IMR-90 (cell line): Measurements from ENCODE around the gene TNFRSF1A. TPM values are rescaled to one million over a fixed set of nuclear protein-coding genes. Genes with fewer than 3 reads are reported as not detected.

Experiments used
- ATAC-seq: fragments of 200-7000 bp; cut with Tn5 transposase; 2 replicates; pipeline ENCODE4 v1.9.1; 2020; ENCODE audit warnings: low read depth, mild to moderate bottlenecking, moderate library complexity
- BruUV-seq: library from RNA; stranded (reverse); fragments of 400-500 nt; replicated peaks from 2 replicates; lab custom pipeline; 2021; lab: Mats Ljungman, UMichigan
- CTCF ChIA-PET: fragments of 300-600 bp; formaldehyde crosslinking; extraction: SDS; loops from one replicate; lab custom pipeline; 2021; ENCODE audit warnings: antibody characterized with exemption; lab: Yijun Ruan, JAX
- POLR2A ChIA-PET: fragments of 300-600 bp; sonication (Branson Sonifier 250); formaldehyde crosslinking; loops from one replicate; lab custom pipeline; 2022; ENCODE audit warnings: antibody characterized with exemption; ENCODE audit not compliant: unreplicated experiment; lab: Charles Lee
- DNase-seq: peaks from one replicate; pipeline ENCODE4 v3.0.0; 2013
- H2AFZ ChIP-seq: replicated peaks from 2 replicates; pipeline ENCODE3; 2013; ENCODE audit warnings: low read length, mild to moderate bottlenecking; ENCODE audit not compliant: poor library complexity
- H2AK5ac ChIP-seq: 2 replicates; pipeline ENCODE4 v1.6.1; 2013; ENCODE audit warnings: low read depth, low read length, inconsistent platforms
- H2AK9ac ChIP-seq: replicated peaks from 2 replicates; pipeline ENCODE3; 2013; ENCODE audit warnings: mild to moderate bottlenecking, low read depth, low read length, moderate library complexity; ENCODE audit not compliant: poor library complexity
- H2BK120ac ChIP-seq: 2 replicates; pipeline ENCODE4 v1.6.1; 2013; ENCODE audit warnings: low read depth, low read length, inconsistent platforms
- H2BK15ac ChIP-seq: 3 replicates; pipeline ENCODE4 v1.6.1; 2013; ENCODE audit warnings: low read depth, low read length, inconsistent platforms
- H2BK20ac ChIP-seq: 2 replicates; pipeline ENCODE4 v1.6.1; 2013; ENCODE audit warnings: low read depth, mild to moderate bottlenecking, inconsistent platforms, low read length, moderate library complexity
- H2BK5ac ChIP-seq: 2 replicates; pipeline ENCODE4 v1.6.1; 2013; ENCODE audit warnings: mild to moderate bottlenecking, low read depth, low read length, inconsistent platforms; ENCODE audit not compliant: poor library complexity, severe bottlenecking
- H3K14ac ChIP-seq: replicated peaks from 2 replicates; pipeline ENCODE4 v1.6.1; 2013; ENCODE audit warnings: low read depth, low read length, inconsistent platforms
- H3K18ac ChIP-seq: 2 replicates; pipeline ENCODE4 v1.6.1; 2013; ENCODE audit warnings: low read depth, low read length, control low read depth
- H3K23ac ChIP-seq: 2 replicates; pipeline ENCODE4 v1.6.1; 2013; ENCODE audit warnings: low read depth, low read length, inconsistent platforms
- H3K27ac ChIP-seq: 2 replicates; pipeline ENCODE4 v1.5.1; 2013; ENCODE audit warnings: mild to moderate bottlenecking, control low read depth, low read length; ENCODE audit not compliant: insufficient read depth
- H3K27me3 ChIP-seq: 2 replicates; pipeline ENCODE4 v1.6.1; 2013; ENCODE audit warnings: low read length; ENCODE audit not compliant: control insufficient read depth, insufficient read depth
- H3K36me3 ChIP-seq: 2 replicates; pipeline ENCODE4 v1.6.1; 2013; ENCODE audit warnings: low read length, mixed read lengths; ENCODE audit not compliant: control insufficient read depth, insufficient read depth
- H3K4ac ChIP-seq: 2 replicates; pipeline ENCODE4 v1.6.1; 2013; ENCODE audit warnings: low read depth, low read length, inconsistent platforms
- H3K4me1 ChIP-seq: 2 replicates; pipeline ENCODE4 v1.6.1; 2013; ENCODE audit warnings: low read length, mixed read lengths; ENCODE audit not compliant: control insufficient read depth, insufficient read depth
- H3K4me2 ChIP-seq: 2 replicates; pipeline ENCODE4 v1.6.1; 2013; ENCODE audit warnings: low read depth, mild to moderate bottlenecking, control low read depth, low read length, moderate library complexity
- H3K4me3 ChIP-seq: 2 replicates; pipeline ENCODE4 v1.5.1; 2013; ENCODE audit warnings: low read depth, mild to moderate bottlenecking, control low read depth, low read length, moderate library complexity; ENCODE audit not compliant: insufficient read depth
- H3K56ac ChIP-seq: 2 replicates; pipeline ENCODE4 v1.6.1; 2013; ENCODE audit warnings: low read length, inconsistent platforms; ENCODE audit not compliant: insufficient read depth; ENCODE audit errors: extremely low read depth
- H3K79me1 ChIP-seq, 2 experiments: 2 replicates each; pipeline ENCODE4 v1.6.1; 2013; ENCODE audit warnings: low read length in 2 of 2, inconsistent platforms in 1 of 2, low read depth in 1 of 2
- H3K9ac ChIP-seq: 2 replicates; pipeline ENCODE4 v1.6.1; 2013; ENCODE audit warnings: low read depth, low read length, control low read depth
- H3K9me1 ChIP-seq: 2 replicates; pipeline ENCODE4 v1.6.1; 2013; ENCODE audit warnings: low read length, inconsistent platforms; ENCODE audit not compliant: insufficient read depth
- H3K9me3 ChIP-seq: 2 replicates; pipeline ENCODE4 v1.6.1; 2013; ENCODE audit warnings: low read length; ENCODE audit not compliant: control insufficient read depth, insufficient read depth
- H4K20me1 ChIP-seq: 2 replicates; pipeline ENCODE4 v1.6.1; 2013; ENCODE audit warnings: low read length, inconsistent platforms; ENCODE audit not compliant: insufficient read depth
- H4K5ac ChIP-seq: 2 replicates; pipeline ENCODE4 v1.6.1; 2013; ENCODE audit warnings: mild to moderate bottlenecking, low read depth, low read length, control low read depth
- H4K8ac ChIP-seq, 2 experiments: 2 replicates each; pipeline ENCODE4 v1.6.1; 2013; ENCODE audit warnings: low read depth in 2 of 2, low read length in 2 of 2, control low read depth in 1 of 2, inconsistent platforms in 1 of 2
- H4K91ac ChIP-seq: 2 replicates; pipeline ENCODE4 v1.6.1; 2013; ENCODE audit warnings: low read depth, low read length, inconsistent platforms; ENCODE audit not compliant: insufficient read depth
- FOS ChIP-seq: fragments of 150-350 bp; IDR thresholded peaks from 2 replicates; pipeline ENCODE4 v1.6.1; 2016; ENCODE audit warnings: low read depth, low read length
- NFE2L2 ChIP-seq: fragments of 150-350 bp; IDR thresholded peaks from 2 replicates; pipeline ENCODE4 v1.6.1; 2016; ENCODE audit warnings: low read depth, mild to moderate bottlenecking, low read length
- WGBS, 2 experiments: methylation state at CpG; one replicate each; pipeline versions ENCODE4 v1.1.5 to v1.1.7; 2013; ENCODE audit warnings: missing lambda C conversion rate in 2 of 2; ENCODE audit not compliant: insufficient read length in 1 of 2; ENCODE audit errors: extremely low coverage in 2 of 2; 5-methylcytosine and 5-hydroxymethylcytosine counted together
- dilution Hi-C: fragments of 300-500 bp; cut with HindIII; formaldehyde crosslinking; loops from one replicate; pipeline ENCODE4 v1.14.3; 2018; ENCODE audit warnings: low sequenced_read_pairs; ENCODE audit not compliant: unreplicated experiment
- in situ Hi-C: fragments of 300-500 bp; cut with MboI; formaldehyde crosslinking; loops from 3 replicates; pipeline ENCODE4 v1.14.3; 2019; ENCODE audit warnings: low sequenced_read_pairs, inconsistent platforms, mixed read lengths
- intact Hi-C: fragments of 100-400 bp; cut with micrococcal nuclease; formaldehyde crosslinking; loops from 2 replicates; pipeline ENCODE4 v1.10.0; 2022
- polyA plus RNA-seq, 3 experiments: library from polyadenylated mRNA; depleted of rRNA; stranded (reverse); fragments of >200 nt; gene quantifications; 2 replicates each; pipeline ENCODE4 v1.2.3, GENCODE V29; 2012; ENCODE audit warnings: low replicate concordance in 1 of 3
- total RNA-seq: library from RNA; depleted of rRNA; stranded (reverse); fragments of >200 nt; gene quantifications from 2 replicates; pipeline ENCODE4 v1.2.3, GENCODE V29; 2012

The TNFRSF1A gene
- total and polyA plus RNA-seq, 2 of the 4 experiments (the other 2 are of a cell fraction): 79.6 to 136 TPM

GRCh38 chr12:6386038-6386437 is 44.2 kb upstream of the TNFRSF1A start:
- Histone ChIP-seq H4K5ac (no peak overlapping the region), H2AK9ac (no peak overlapping the region), H2AK5ac (no peak overlapping the region), H3K9me1 (peaks cover 36% of the 10 kb centered on the region), H2BK15ac (no peak overlapping the region), H2AFZ (no peak overlapping the region), H4K20me1 (peaks cover 7% of the 10 kb centered on the region; the same call in 1 of the 2 replicates), H3K23ac (no peak overlapping the region), H3K9me3 (no peaks in the 10 kb centered on the region), H3K4me2 (no peak overlapping the region), H3K79me1 (peaks cover 27 to 59% of the 10 kb centered on the region in 2 experiments; a peak in 3 of 4 replicates), H2BK5ac (no peak overlapping the region), H2BK120ac (no peak overlapping the region), H3K4ac (no peak overlapping the region), H4K8ac (no peak overlapping the region), H3K4me3 (no peak overlapping the region), H3K14ac (no peak overlapping the region), H4K91ac (no peak overlapping the region), H3K27ac (no peak overlapping the region), H3K36me3 (peaks cover 42% of the 10 kb centered on the region), H3K18ac (no peak overlapping the region), H3K56ac (no peak overlapping the region), H2BK20ac (no peak overlapping the region), H3K27me3 (no peaks in the 10 kb centered on the region), H3K9ac (peak overlapping the region; percentile 14; the same call in 1 of the 2 replicates), H3K4me1 (peaks cover 20% of the 10 kb centered on the region)
- BruUV-seq: no TSS peak
- DNase-seq (no peak), ATAC-seq (no peak)
- ChIA-PET CTCF (no interaction called here), POLR2A (no interaction called here)
- no peak for TF ChIP-seq FOS
- no peak for TF ChIP-seq NFE2L2
- no CpG with 5 or more reads among the region's 11 CpGs for WGBS, 2 experiments
- dilution Hi-C loops (no loop called here), intact Hi-C loops (no loop called here), in situ Hi-C loops (no loop called here)
